ENCODE measurements around the gene DNAH14. TPM values are rescaled to one million over a fixed set of nuclear protein-coding genes. Genes with fewer than 3 reads are reported as not detected.
"Not testable (repeated sequence)": the region's sequence is repeated elsewhere in the genome, so short reads cannot be mapped to it uniquely, and the experiment has no call there.

Gene DNAH14
- total and polyA plus RNA-seq, 8 donors: 7.9 to 27.6 (median 17.5) TPM

- no peak overlapping the region for H3K27ac ChIP-seq
- H3K4me3 ChIP-seq: no peak overlapping the region
- H3K4me1 ChIP-seq: no peaks in the 10 kb centered on the region
- DNase-seq (no peak), ATAC-seq (no peak), FAIRE-seq (no peak)
- no peaks in the 10 kb centered on the region for H3K36me3 ChIP-seq
- WGBS, 2 donors: 98 to 100% methylated on average over 1 of the region's 1 CpG
- H3K27me3 ChIP-seq: no peaks in the 10 kb centered on the region
- no peak for TF ChIP-seq CTCF (IDR thresholded peaks at IDR 0.05)
- peaks cover 0 to 7% (median 0%) of the 10 kb centered on the region in 4 donors for H3K9me3 ChIP-seq
- intact Hi-C loops (cut with DNase I): no loop called here
Measured at GRCh38 chr1:225182716-225183115, 253.2 kb downstream of the DNAH14 start.

- no peak for TF ChIP-seq CTCF (IDR thresholded peaks at IDR 0.05)
- Histone ChIP-seq H3K4me3 (no peak overlapping the region), H3K9me3 (no peaks in the 10 kb centered on the region), H3K27ac (no peak overlapping the region), H3K36me3 (no peaks in the 10 kb centered on the region), H3K27me3 (no peaks in the 10 kb centered on the region), H3K4me1 (no peaks in the 10 kb centered on the region)
- DNase-seq (no peak), FAIRE-seq (no peak), ATAC-seq (no peak)
- intact Hi-C loops (cut with DNase I): no loop called here
Measured at GRCh38 chr1:225191199-225191753, 261.8 kb downstream of the DNAH14 start.

- Histone ChIP-seq H3K4me3 (no peak overlapping the region), H3K27me3 (no peaks in the 10 kb centered on the region), H3K36me3 (no peaks in the 10 kb centered on the region), H3K9me3 (no peaks in the 10 kb centered on the region), H3K27ac (no peak overlapping the region), H3K4me1 (no peaks in the 10 kb centered on the region)
- FAIRE-seq (no peak), ATAC-seq (no peak), DNase-seq (no peak)
- intact Hi-C loops (cut with DNase I): no loop called here
- 85 to 91% methylated on average over 3 of the region's 3 CpGs for WGBS, 2 donors
- no peak for TF ChIP-seq CTCF (IDR thresholded peaks at IDR 0.05)
Measured at GRCh38 chr1:225201447-225201846, 272.0 kb downstream of the DNAH14 start.

GRCh38 chr1:225207791-225208190 is 278.3 kb downstream of the DNAH14 start:
- H3K9me3 ChIP-seq: no peaks in the 10 kb centered on the region
- no peak overlapping the region for H3K4me3 ChIP-seq
- 95 to 97% methylated on average over 2 of the region's 2 CpGs for WGBS, 2 donors
- intact Hi-C loops (cut with DNase I): no loop called here
- H3K36me3 ChIP-seq: no peaks in the 10 kb centered on the region
- no peaks in the 10 kb centered on the region for H3K4me1 ChIP-seq
- DNase-seq (no peak), ATAC-seq (no peak), FAIRE-seq (no peak)
- H3K27ac ChIP-seq: no peak overlapping the region
- no peak for TF ChIP-seq CTCF (IDR thresholded peaks at IDR 0.05)
- no peaks in the 10 kb centered on the region for H3K27me3 ChIP-seq

- H3K27me3 ChIP-seq: no peaks in the 10 kb centered on the region
- peak in 2 of 4 donors; percentile 50 to 61 for ATAC-seq
- H3K27ac ChIP-seq: no peak overlapping the region
- H3K4me3 ChIP-seq: no peak overlapping the region
- TF ChIP-seq CTCF (IDR thresholded peaks at IDR 0.05): no peak
- intact Hi-C loops (cut with DNase I): no loop called here
- DNase-seq: no peak
- H3K4me1 ChIP-seq: no peaks in the 10 kb centered on the region
- no peaks in the 10 kb centered on the region for H3K36me3 ChIP-seq
- no peaks in the 10 kb centered on the region for H3K9me3 ChIP-seq
- no peak for FAIRE-seq
Measured at GRCh38 chr1:225209153-225209552, 279.7 kb downstream of the DNAH14 start.

- FAIRE-seq; H3K27ac ChIP-seq; intact Hi-C loops (cut with DNase I); H3K36me3 ChIP-seq; DNase-seq; H3K9me3 ChIP-seq; H3K4me3 ChIP-seq; ATAC-seq; H3K27me3 ChIP-seq; H3K4me1 ChIP-seq: not testable (repeated sequence)
- 84 to 91% methylated on average over 3 of the region's 3 CpGs for WGBS, 2 donors
Measured at GRCh38 chr1:225210180-225210579, 280.7 kb downstream of the DNAH14 start.

- ATAC-seq; FAIRE-seq; H3K36me3 ChIP-seq; H3K27ac ChIP-seq; intact Hi-C loops (cut with DNase I); H3K27me3 ChIP-seq; H3K4me1 ChIP-seq; H3K9me3 ChIP-seq; DNase-seq; H3K4me3 ChIP-seq: not testable (repeated sequence)
- WGBS, 2 donors: 95 to 98% methylated on average over 5 of the region's 5 CpGs
Measured at GRCh38 chr1:225211694-225212442, 282.4 kb downstream of the DNAH14 start.

All from pancreas (tissue), 10 donors.